Esophagus squamous epithelium (tissue), 4 donors: ENCODE measurements around the gene LGI4.

ENCODE experiments used
- POLR2A ChIP-seq, 4 donors: fragments of 450-650 bp; IDR thresholded peaks; one replicate each; pipeline ENCODE4 v1.6.1; 2017; ENCODE audit warnings: antibody characterized with exemption in 4 of 4, mild to moderate bottlenecking in 4 of 4, moderate library complexity in 3 of 4
- TF ChIP-seq, protein P1 (sequence below), 6 experiments: fragments of 450-650 bp in 4 of 6; fragments of 200-600 bp in 2 of 6; sonication (generic) in 2 of 6; IDR thresholded peaks; one replicate each; pipeline ENCODE4 v1.5.1; 2016 to 2019; ENCODE audit warnings: antibody characterized with exemption in 6 of 6, mild to moderate bottlenecking in 4 of 6, moderate library complexity in 4 of 6

DNA sequence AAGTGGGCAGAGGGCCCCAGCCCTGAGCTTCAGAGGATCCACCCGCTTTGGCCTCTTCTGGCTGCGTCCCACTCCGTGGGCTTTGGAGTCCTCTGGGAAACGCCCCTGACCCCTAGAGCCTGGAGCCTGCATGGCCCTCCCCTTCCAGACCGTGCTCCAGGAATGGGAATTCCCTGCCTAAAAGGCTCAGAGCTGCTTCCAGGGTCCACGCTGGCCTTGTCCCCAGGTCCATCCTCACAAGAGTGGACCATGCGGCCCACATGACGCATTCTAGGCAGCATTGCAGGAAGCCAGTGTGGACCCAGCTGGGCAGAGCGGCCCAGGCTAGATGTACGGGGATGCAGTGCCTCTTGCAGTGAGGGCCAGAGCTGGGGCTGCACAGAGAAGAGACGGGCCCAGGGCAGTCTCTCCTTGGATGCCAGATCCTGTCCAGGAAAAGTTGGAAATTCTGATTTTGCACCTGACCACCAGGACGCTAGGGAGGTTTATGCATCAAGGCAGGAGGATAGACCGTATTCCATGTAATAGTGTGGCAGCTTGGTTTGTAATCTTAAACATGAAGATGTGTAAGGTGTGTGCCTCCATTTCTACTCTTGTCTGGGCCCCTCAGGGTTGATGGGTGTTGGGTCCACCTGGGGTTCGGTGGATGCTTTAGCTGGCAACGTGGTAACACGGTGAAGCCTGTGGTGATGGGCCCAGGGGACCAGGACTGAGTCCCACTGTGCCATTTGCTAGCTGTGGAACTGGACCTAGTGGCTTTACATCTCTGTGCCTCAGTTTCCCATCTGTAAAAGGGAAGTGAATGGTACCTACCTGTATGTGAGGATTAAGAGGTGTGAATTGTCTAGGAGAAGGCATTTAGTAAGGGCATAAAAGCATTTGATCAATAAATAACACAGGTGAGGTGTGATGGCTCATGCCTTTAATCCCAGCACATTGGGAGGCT, 34.0 kb downstream of the LGI4 start:
- TF ChIP-seq, protein P1, sequence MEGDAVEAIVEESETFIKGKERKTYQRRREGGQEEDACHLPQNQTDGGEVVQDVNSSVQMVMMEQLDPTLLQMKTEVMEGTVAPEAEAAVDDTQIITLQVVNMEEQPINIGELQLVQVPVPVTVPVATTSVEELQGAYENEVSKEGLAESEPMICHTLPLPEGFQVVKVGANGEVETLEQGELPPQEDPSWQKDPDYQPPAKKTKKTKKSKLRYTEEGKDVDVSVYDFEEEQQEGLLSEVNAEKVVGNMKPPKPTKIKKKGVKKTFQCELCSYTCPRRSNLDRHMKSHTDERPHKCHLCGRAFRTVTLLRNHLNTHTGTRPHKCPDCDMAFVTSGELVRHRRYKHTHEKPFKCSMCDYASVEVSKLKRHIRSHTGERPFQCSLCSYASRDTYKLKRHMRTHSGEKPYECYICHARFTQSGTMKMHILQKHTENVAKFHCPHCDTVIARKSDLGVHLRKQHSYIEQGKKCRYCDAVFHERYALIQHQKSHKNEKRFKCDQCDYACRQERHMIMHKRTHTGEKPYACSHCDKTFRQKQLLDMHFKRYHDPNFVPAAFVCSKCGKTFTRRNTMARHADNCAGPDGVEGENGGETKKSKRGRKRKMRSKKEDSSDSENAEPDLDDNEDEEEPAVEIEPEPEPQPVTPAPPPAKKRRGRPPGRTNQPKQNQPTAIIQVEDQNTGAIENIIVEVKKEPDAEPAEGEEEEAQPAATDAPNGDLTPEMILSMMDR (IDR thresholded peaks at IDR 0.05) = no peak
- TF ChIP-seq POLR2A (IDR thresholded peaks at IDR 0.05) = no peak
